A204.1 (cell line): Measurements from ENCODE around the gene DOCK4.

Source experiments
- FAIRE-seq: peaks from 2 replicates; lab custom pipeline; 2012; peaks lifted over from hg19 to GRCh38; lab: Jason Lieb, UNC

The DOCK4 gene

GRCh38 chr7:112214883-112215282 is 8.7 kb upstream of the DOCK4 start:
- FAIRE-seq = no peak

DNA sequence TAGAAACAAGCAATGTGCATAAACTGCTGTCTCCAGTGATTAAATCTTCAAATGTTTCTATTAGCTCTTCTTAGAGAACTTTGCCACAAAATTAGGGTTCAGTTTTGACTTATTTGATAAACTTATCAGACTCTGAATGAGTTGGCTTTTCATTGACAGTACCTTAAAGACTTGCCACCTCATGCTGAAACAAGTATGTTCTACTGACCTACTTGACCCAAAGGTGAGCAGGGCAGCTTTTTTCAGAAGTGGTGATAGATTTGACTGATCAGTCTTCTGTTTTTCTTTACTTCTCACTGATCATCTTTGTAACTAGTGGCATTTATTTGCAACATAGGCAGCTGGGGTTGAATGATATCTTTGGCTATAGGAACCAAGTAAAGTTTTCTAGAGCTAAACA is 8.1 kb upstream of the DOCK4 start:
- FAIRE-seq = no peak

DNA sequence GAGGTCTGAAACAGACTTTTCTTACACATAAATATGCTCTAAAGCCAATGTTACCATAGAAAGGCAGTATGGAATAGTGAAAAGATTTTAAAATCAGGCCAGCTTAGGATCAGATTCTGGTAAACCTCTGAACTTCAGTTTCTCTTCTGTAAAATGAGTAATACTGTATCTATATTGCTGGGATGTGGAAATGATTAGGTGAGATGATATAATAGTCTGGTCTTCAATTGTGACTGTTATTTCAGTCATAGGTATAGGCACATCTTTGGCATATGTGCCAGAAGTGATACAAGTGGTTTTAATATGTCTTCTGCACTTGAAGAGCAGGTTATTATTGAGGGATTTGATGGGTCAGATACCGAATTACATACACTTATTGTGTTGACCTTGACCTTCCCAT is 7.5 kb upstream of the DOCK4 start:
- FAIRE-seq = no peak

DNA sequence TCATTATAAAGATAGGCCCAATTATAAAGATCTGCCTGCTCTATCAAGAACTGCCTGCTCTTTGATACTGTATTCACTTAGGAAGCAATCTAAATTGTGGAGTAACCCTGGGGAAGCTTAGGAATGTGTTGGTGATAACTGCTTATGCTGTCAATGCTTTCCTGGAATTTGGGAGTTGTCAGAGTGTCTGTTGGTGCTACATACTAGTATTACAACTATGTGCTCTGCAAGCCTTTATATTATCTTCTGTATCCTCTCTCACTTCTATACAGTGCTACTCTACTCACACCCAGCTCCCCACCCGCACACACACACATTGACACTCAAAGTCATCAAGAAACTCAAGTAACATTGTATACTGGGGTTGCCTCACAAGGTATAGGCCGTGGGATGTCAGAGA is 6.4 kb upstream of the DOCK4 start:
- FAIRE-seq = no peak

GRCh38 chr7:112211348-112211907 is 5.2 kb upstream of the DOCK4 start:
- no peak for FAIRE-seq

DNA sequence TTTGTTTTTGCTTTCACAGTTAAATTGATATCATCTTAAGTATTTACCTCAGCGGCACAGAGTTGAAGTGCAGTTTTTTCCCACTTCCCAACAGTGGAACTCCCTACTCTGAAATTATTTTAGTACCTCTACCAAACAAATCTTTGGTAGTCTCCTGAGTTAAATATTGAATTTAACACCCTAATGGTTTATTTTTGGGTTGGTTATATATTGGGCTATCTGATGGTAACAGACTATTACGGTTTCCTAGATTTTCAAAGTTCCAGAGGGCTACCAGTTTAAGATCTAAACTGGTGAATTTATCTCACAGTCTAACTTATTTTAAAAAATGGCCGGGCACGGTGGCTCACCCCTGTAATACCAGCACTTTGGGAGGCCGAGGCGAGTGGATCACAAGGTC is 1.6 kb upstream of the DOCK4 start:
- no peak for FAIRE-seq

DNA sequence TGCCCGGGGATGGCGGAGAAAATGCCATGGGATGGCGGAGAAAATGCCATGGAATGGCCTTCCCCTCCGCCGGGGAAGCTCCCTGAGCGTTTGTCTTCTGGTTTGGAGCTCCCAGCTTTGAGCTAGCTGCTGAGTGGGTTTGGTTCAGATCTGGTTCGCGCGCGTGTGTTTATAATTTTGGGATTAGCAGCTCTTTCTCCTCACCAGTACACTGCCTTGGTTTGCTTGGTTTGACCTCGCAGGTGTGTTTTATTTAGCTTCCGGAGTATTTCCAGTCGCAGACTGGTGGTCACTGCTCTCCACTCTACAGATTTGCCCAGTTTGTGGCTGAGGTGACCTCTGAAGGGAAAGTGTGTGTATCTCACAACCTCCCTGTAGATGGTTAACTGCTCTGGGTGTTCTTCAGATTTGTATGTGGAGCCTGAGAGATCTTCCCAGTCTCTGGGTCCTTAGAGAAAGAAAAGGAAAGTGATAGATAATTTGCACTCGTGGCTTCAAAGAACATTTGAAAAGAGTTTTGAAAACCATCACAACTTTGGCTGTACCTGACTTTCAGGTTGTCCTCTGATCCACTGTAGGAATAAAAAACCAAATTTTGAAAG is 893 bp upstream of the DOCK4 start:
- no peak for FAIRE-seq

- no peak for FAIRE-seq
Measured at GRCh38 chr7:112205343-112206237, 609 bp downstream of the DOCK4 start.

GRCh38 chr7:112204499-112205342 is 1.5 kb downstream of the DOCK4 start:
- no peak for FAIRE-seq

DNA sequence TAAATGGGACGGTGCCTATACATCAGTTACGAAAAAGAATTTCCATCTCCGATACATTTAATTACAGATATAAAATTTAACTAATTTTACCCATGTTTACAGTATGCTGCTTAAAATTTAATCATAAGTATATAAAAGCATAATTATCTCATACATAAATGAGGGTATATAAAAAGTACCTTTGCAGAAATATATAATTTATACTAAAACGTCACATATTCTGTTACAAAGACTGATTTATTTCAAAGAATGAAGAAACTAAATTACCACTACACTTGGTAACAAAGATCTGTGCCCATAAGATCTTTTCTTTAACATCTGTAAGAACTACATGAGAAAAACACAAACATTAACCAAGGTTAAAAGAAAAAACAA is 2.8 kb downstream of the DOCK4 start:
- FAIRE-seq = no peak

GRCh38 chr7:112202816-112203215 is 3.4 kb downstream of the DOCK4 start:
- no peak for FAIRE-seq

DNA sequence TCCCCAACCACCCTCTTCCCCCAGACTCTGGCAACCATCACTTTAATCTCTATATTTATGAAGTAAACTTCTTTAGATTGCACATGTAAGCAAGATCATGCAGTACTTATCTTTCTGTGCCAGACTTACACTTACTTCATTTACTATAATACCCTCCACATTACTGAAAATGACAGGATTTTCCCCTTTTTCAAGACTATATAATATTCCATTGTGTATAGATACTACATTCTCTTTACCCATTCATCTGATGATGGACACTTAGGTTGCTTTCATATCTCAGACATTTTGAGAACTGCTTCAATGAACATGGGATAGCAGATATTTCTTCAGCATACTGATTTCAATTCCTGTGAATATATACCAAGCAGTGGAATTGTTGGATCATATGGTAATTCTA is 4.4 kb downstream of the DOCK4 start:
- no peak for FAIRE-seq

GRCh38 chr7:112201411-112201810 is 4.8 kb downstream of the DOCK4 start:
- no peak for FAIRE-seq

DNA sequence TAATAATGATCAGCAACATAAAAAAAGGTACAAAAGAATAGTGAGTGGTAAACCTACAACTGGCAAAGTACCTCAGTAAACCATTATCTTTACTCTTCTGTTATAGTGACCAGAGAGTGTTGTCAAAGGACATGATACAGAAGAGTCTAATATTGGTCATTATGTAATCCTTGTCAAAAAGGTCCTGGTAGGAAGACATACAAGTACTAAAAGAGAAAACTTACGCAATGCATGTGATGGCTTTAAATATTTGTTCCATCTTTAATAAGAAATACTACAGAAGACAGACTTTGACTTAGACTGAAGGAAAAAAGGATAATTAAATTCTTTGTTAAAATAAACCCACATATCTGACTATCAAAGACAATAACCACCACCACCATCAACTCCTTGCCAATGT is 6.5 kb downstream of the DOCK4 start:
- no peak for FAIRE-seq

GRCh38 chr7:112199035-112199655 is 7.1 kb downstream of the DOCK4 start:
- no peak for FAIRE-seq

DNA sequence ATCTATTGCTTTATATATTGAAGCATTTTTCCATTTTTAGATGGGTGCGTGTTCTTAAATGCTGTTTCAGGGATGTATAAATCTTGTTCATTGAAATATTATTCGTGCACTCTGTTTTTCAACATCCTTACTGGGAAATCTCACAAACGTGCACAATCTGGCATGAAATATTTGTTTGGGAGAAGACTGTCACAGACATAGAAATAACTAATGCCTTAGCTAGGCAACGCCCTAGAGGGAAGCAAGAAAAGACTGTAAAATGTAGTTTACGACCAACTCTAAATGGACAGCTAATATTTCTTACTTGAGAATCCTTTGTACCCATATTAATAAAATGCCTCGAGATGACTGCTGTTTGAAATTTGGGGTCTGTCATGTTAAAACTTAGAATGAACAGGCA is 8.9 kb downstream of the DOCK4 start:
- no peak for FAIRE-seq

DNA sequence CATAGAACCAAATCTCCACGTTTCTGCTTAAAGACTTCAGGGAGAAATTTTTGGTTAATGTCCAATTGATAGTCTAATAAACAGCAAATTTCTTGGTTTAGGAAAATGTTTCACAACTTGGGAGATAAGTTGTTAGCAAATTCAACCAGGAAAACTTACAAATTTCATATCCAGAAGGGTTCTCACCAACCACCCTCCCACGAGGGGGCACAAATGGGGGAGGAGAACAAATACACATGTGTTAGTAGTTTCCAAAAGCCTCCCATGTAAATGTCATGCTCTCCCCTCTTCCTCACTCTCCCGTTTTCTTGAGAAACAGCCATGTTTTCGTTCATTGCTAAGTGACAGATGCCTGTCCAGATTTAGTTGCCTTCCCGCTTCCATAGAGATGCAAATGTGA is 10.5 kb downstream of the DOCK4 start:
- FAIRE-seq = no peak

DNA sequence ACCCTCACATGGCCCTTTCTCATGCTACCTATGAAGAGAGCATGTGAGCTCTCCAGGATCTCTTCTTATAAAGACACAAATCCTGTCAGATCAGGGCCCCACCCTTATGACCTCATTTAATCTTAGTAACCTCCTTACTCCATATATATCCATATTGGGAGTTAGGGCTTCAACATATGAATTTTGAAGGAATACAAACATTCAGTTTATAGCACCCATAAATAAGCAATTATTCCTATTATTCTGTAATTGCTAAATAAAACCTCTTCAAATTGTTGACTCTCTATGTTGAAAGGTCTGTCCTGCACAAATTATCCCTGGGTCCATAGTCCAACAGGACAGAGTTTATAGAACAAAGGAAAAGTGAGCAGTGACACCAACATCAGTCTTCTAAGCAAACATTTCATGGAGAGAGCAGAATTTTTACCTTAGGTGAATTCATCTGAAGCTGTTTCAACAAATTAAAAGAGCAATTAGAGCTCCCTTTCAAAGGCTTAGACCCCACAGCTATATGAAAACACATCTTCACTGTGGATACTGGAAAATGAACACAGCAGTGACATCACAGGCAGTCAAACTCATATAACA is 12.2 kb downstream of the DOCK4 start:
- FAIRE-seq = no peak

GRCh38 chr7:112192236-112193154 is 13.7 kb downstream of the DOCK4 start:
- FAIRE-seq = no peak

- FAIRE-seq = no peak
Measured at GRCh38 chr7:112190120-112190519, 16.1 kb downstream of the DOCK4 start.

DNA sequence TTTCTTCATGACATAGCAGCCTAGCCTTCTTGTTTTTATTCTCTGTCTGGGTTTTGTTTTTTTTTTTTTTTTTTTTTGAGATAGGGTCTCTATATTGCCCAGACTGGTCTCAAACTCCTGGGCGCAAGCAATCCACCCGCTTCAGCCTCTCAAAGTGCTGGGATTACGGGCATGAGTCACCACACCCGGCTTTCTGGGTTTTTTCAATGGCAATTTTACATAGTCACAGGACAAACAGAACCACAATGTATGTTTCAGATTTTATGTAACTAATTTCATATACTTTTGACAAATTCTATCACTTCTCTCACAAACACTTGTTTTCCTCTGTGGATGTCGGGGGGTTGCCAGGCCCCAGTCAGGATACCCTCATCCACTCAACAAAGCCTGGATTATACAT is 16.5 kb downstream of the DOCK4 start:
- no peak for FAIRE-seq
